ENCODE results near the gene LRFN3.

The LRFN3 gene

GRCh38 chr19:35990156-35990555, 54.0 kb downstream of the LRFN3 start:
- TF ChIP-seq EZH2phosphoT487 (IDR thresholded peaks at IDR 0.05; ENCODE audit: low read depth), result no peak
- Histone ChIP-seq H2AFZ (ENCODE audit: low read depth, low read length) (no peak overlapping the region), H4K20me1 (ENCODE audit: insufficient read depth, low read length) (no peaks in the 10 kb centered on the region), H3K9me3 (ENCODE audit: insufficient read depth, low read length) (peaks cover 6% of the 10 kb centered on the region; the same call in 1 of the 2 replicates), H3K27ac (ENCODE audit: low read length) (no peak overlapping the region), H3K36me3 (replicated peaks; ENCODE audit: low read depth, low read length) (no peaks in the 10 kb centered on the region), H3K27me3 (ENCODE audit: low read depth, low read length) (no peaks in the 10 kb centered on the region), H3K79me2 (ENCODE audit: low read length) (peaks cover 2% of the 10 kb centered on the region), H3K4me2 (ENCODE audit: low read length) (no peak overlapping the region), H3K9ac (ENCODE audit: low read length) (no peak overlapping the region), H3K4me1 (ENCODE audit: low read length) (peaks cover 24% of the 10 kb centered on the region), H3K4me3 (ENCODE audit: low read length) (no peak overlapping the region)

GRCh38 chr19:35990771-35991730, 54.9 kb downstream of the LRFN3 start:
- TF ChIP-seq CTCF (IDR thresholded peaks at IDR 0.05; ENCODE audit: low read depth, low read length), result no peak
- no peak for TF ChIP-seq EZH2phosphoT487 (IDR thresholded peaks at IDR 0.05; ENCODE audit: low read depth)
- no peak overlapping the region for H2AFZ ChIP-seq (ENCODE audit: low read depth, low read length)
- no peak overlapping the region for H3K4me3 ChIP-seq (ENCODE audit: low read length)
- H3K4me2 ChIP-seq (ENCODE audit: low read length), result no peak overlapping the region
- peaks cover 11% of the 10 kb centered on the region for H3K79me2 ChIP-seq (ENCODE audit: low read length)
- no peak overlapping the region for H3K27ac ChIP-seq (ENCODE audit: low read length)
- peaks cover 6% of the 10 kb centered on the region; the same call in 1 of the 2 replicates for H3K9me3 ChIP-seq (ENCODE audit: insufficient read depth, low read length)
- H3K36me3 ChIP-seq (replicated peaks; ENCODE audit: low read depth, low read length), result no peaks in the 10 kb centered on the region
- H3K9ac ChIP-seq (ENCODE audit: low read length), result no peak overlapping the region
- H3K27me3 ChIP-seq (ENCODE audit: low read depth, low read length), result no peaks in the 10 kb centered on the region
- no peaks in the 10 kb centered on the region for H4K20me1 ChIP-seq (ENCODE audit: insufficient read depth, low read length)
- H3K4me1 ChIP-seq (ENCODE audit: low read length), result peaks cover 27% of the 10 kb centered on the region

GRCh38 chr19:35991731-35992450, 55.7 kb downstream of the LRFN3 start:
- Histone ChIP-seq H3K9ac (ENCODE audit: low read length) (no peak overlapping the region), H3K27me3 (ENCODE audit: low read depth, low read length) (no peaks in the 10 kb centered on the region), H3K4me2 (ENCODE audit: low read length) (no peak overlapping the region), H3K4me1 (ENCODE audit: low read length) (peaks cover 29% of the 10 kb centered on the region), H4K20me1 (ENCODE audit: insufficient read depth, low read length) (no peaks in the 10 kb centered on the region), H3K79me2 (ENCODE audit: low read length) (peaks cover 19% of the 10 kb centered on the region), H3K4me3 (ENCODE audit: low read length) (no peak overlapping the region), H3K36me3 (replicated peaks; ENCODE audit: low read depth, low read length) (no peaks in the 10 kb centered on the region), H3K27ac (ENCODE audit: low read length) (no peak overlapping the region), H3K9me3 (ENCODE audit: insufficient read depth, low read length) (peaks cover 6% of the 10 kb centered on the region; the same call in 1 of the 2 replicates), H2AFZ (ENCODE audit: low read depth, low read length) (no peak overlapping the region)
- no peak for TF ChIP-seq CTCF (IDR thresholded peaks at IDR 0.05; ENCODE audit: low read depth, low read length)
- no peak for TF ChIP-seq EZH2phosphoT487 (IDR thresholded peaks at IDR 0.05; ENCODE audit: low read depth)

DNA sequence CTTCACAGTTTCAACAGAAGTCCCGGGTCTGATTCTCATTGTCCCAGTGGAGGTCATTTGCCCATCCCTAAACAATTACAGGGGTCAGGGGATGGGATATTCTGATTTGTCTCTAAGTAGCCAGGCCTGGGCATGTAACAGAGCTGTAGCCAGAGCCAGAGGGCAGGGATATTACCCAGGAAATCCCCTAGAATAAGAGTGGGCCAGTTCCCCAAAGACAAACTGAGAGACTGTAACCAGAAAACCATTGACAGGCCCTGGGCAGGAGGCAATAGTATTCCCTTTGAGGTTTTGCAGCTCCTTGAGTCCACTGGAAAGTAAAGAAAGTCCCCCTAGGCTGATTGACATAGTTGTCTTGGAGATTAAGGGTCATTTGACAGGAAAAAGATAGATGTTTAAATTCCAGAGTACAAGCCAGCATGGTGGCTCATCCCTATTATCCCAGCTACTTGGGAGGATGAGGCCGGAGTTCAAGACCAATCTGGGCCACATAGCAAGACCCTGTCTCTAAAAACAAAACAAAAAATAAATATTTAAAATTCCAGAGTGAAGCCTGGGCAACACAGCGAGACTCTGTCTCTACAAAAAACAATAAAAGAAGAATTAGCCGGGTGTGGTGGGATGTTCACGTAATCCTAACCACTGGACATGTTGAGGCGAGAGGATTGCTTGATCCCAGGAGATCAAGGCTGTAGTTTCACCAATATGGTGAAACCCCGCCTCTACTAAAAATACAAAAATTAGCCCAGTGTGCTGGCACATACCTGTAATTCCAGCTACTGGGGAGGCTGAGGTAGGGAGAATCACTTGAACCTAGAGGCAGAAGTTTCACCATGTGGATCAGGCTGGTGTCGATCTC, 57.0 kb downstream of the LRFN3 start:
- Histone ChIP-seq H3K27me3 (ENCODE audit: low read depth, low read length) (no peaks in the 10 kb centered on the region), H3K4me2 (ENCODE audit: low read length) (peak overlapping the region; percentile 84), H4K20me1 (ENCODE audit: insufficient read depth, low read length) (no peaks in the 10 kb centered on the region), H3K9ac (ENCODE audit: low read length) (no peak overlapping the region), H3K79me2 (ENCODE audit: low read length) (peaks cover 26% of the 10 kb centered on the region), H3K27ac (ENCODE audit: low read length) (no peak overlapping the region; the same call in 1 of the 2 replicates), H3K4me1 (ENCODE audit: low read length) (peaks cover 25% of the 10 kb centered on the region), H3K36me3 (replicated peaks; ENCODE audit: low read depth, low read length) (peaks cover 3% of the 10 kb centered on the region), H3K9me3 (ENCODE audit: insufficient read depth, low read length) (peaks cover 6% of the 10 kb centered on the region; the same call in 1 of the 2 replicates), H2AFZ (ENCODE audit: low read depth, low read length) (no peak overlapping the region), H3K4me3 (ENCODE audit: low read length) (no peak overlapping the region; the same call in 1 of the 2 replicates)
- TF ChIP-seq CTCF (IDR thresholded peaks at IDR 0.05; ENCODE audit: low read depth, low read length) (no peak), EZH2phosphoT487 (IDR thresholded peaks at IDR 0.05; ENCODE audit: low read depth) (no peak)
